Astrocyte (in vitro differentiated cells and primary cell): Measurements from ENCODE around the gene DCAF6. TPM values are rescaled to one million over a fixed set of nuclear protein-coding genes. Genes with fewer than 3 reads are reported as not detected.

ENCODE experiments used
- DNase-seq: peaks from one replicate; pipeline ENCODE4 v3.0.0-alpha.2; 2010; ENCODE audit warnings: low read depth
- FAIRE-seq: peaks from 2 replicates; lab custom pipeline; 2011; peaks lifted over from hg19 to GRCh38; lab: Jason Lieb, UNC
- H2AFZ ChIP-seq: 2 replicates; pipeline ENCODE4 v1.6.0; 2012; ENCODE audit warnings: low read depth, low read length, inconsistent platforms
- H3K27ac ChIP-seq: 2 replicates; pipeline ENCODE4 v1.5.1; 2011; ENCODE audit warnings: low read depth, low read length, inconsistent platforms
- H3K27me3 ChIP-seq: 2 replicates; pipeline ENCODE4 v1.6.0; 2011; ENCODE audit warnings: low read length, inconsistent platforms; ENCODE audit not compliant: insufficient read depth
- H3K36me3 ChIP-seq: 2 replicates; pipeline ENCODE4 v1.5.1; 2011; ENCODE audit warnings: low read length, inconsistent platforms; ENCODE audit not compliant: insufficient read depth
- H3K4me1 ChIP-seq: 2 replicates; pipeline ENCODE4 v1.5.1; 2011; ENCODE audit warnings: low read length, inconsistent platforms; ENCODE audit not compliant: insufficient read depth
- H3K4me2 ChIP-seq: 2 replicates; pipeline ENCODE4 v1.6.0; 2012; ENCODE audit warnings: low read length, inconsistent platforms
- H3K4me3 ChIP-seq: 2 replicates; pipeline ENCODE4 v1.5.1; 2011; ENCODE audit warnings: low read depth, mild to moderate bottlenecking, low read length, inconsistent platforms; ENCODE audit not compliant: insufficient read depth
- H3K79me2 ChIP-seq: 2 replicates; pipeline ENCODE4 v1.6.0; 2012; ENCODE audit warnings: mild to moderate bottlenecking, low read length, inconsistent platforms; ENCODE audit not compliant: insufficient read depth
- H3K9ac ChIP-seq: 2 replicates; pipeline ENCODE4 v1.6.0; 2012; ENCODE audit warnings: mild to moderate bottlenecking, low read length, inconsistent platforms
- H3K9me3 ChIP-seq: 2 replicates; pipeline ENCODE4 v1.5.1; 2012; ENCODE audit warnings: low read depth, mild to moderate bottlenecking, low read length, inconsistent platforms; ENCODE audit not compliant: insufficient read depth
- H4K20me1 ChIP-seq: 2 replicates; pipeline ENCODE4 v1.6.0; 2012; ENCODE audit warnings: low read length, inconsistent platforms; ENCODE audit not compliant: insufficient read depth
- H3K27ac Mint-ChIP-seq: one replicate; pipeline ENCODE4 v1.8.0; 2021; ENCODE audit warnings: mild to moderate bottlenecking, mixed read lengths; ENCODE audit not compliant: unreplicated experiment
- H3K27me3 Mint-ChIP-seq: one replicate; pipeline ENCODE4 v1.8.0; 2021; ENCODE audit warnings: low read depth, mixed read lengths; ENCODE audit not compliant: unreplicated experiment
- H3K36me3 Mint-ChIP-seq: one replicate; pipeline ENCODE4 v1.8.0; 2021; ENCODE audit warnings: low read depth, mixed read lengths; ENCODE audit not compliant: unreplicated experiment
- H3K4me1 Mint-ChIP-seq: one replicate; pipeline ENCODE4 v1.8.0; 2021; ENCODE audit warnings: low read depth, mixed read lengths; ENCODE audit not compliant: unreplicated experiment
- H3K4me3 Mint-ChIP-seq: one replicate; pipeline ENCODE4 v1.8.0; 2021; ENCODE audit warnings: mild to moderate bottlenecking, moderate library complexity, mixed read lengths; ENCODE audit not compliant: unreplicated experiment
- H3K9me3 Mint-ChIP-seq: one replicate; pipeline ENCODE4 v1.8.0; 2021; ENCODE audit warnings: mild to moderate bottlenecking, mixed read lengths; ENCODE audit not compliant: unreplicated experiment
- EZH2 ChIP-seq: IDR thresholded peaks from 2 replicates; pipeline ENCODE4 v1.6.1; 2012; ENCODE audit warnings: mild to moderate bottlenecking, low read length, inconsistent platforms; ENCODE audit not compliant: insufficient read depth
- total RNA-seq: library from RNA; stranded (reverse); gene quantifications from 2 replicates; pipeline ENCODE4 v1.2.1, GENCODE V29; 2021
- TF ChIP-seq, protein P1 (sequence below): IDR thresholded peaks from 2 replicates; pipeline ENCODE4 v1.5.1; 2011; ENCODE audit warnings: low read depth, mild to moderate bottlenecking, inconsistent platforms, low read length, moderate library complexity; ENCODE audit not compliant: insufficient read depth

DCAF6 gene
- total RNA-seq, 1 donor from 2014 or later, result 57.4 TPM

DNA sequence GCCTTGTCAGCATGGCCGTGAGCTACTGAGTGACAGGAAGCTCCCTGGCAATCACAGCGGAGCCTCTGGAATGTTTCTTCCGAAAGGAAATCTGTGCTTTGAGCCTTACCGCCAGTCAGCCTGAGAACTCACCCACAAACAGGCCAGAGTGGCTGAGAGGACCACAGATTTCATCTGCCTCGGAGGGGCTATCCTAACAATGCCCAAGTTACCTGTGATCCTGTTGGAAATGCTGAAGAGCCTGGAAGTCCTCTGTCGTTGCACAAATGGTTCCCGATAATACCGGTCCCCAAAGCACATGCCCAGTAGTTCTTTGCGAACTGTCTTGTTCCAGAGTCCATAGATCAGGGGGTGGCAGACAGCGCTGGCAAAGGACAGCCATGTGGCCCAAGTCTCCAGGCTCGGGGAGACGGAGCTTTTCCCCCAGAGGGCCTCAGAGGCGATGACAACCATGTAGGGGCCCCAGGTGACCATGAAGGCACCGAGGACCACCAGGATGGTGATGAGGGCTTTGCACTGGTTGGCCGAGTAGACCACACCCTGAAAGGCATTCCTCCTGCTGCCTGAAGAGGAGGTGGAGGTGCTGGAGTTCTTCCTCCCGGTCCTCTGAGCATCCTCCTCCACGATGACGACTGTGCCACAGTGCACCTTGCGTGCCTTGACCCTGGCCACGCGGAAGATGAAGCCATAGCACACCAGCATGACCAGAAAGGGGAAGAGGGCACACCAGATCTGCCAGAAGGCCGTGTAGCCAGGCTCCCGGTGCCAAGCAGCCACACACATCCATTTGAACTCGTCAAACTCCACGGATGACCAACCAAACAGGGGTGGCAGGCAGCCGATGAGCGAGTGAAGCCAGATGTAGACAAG is 160.0 kb downstream of the DCAF6 start:
- H3K36me3 ChIP-seq, result no peaks in the 10 kb centered on the region
- H4K20me1 ChIP-seq, result no peaks in the 10 kb centered on the region
- no peaks in the 10 kb centered on the region for H3K27me3 ChIP-seq
- no peak overlapping the region for H3K4me3 Mint-ChIP-seq
- no peaks in the 10 kb centered on the region for H3K27me3 Mint-ChIP-seq
- no peaks in the 10 kb centered on the region for H3K79me2 ChIP-seq
- H2AFZ ChIP-seq, result no peak overlapping the region
- DNase-seq, result no peak
- no peak for TF ChIP-seq EZH2
- TF ChIP-seq, protein P1, sequence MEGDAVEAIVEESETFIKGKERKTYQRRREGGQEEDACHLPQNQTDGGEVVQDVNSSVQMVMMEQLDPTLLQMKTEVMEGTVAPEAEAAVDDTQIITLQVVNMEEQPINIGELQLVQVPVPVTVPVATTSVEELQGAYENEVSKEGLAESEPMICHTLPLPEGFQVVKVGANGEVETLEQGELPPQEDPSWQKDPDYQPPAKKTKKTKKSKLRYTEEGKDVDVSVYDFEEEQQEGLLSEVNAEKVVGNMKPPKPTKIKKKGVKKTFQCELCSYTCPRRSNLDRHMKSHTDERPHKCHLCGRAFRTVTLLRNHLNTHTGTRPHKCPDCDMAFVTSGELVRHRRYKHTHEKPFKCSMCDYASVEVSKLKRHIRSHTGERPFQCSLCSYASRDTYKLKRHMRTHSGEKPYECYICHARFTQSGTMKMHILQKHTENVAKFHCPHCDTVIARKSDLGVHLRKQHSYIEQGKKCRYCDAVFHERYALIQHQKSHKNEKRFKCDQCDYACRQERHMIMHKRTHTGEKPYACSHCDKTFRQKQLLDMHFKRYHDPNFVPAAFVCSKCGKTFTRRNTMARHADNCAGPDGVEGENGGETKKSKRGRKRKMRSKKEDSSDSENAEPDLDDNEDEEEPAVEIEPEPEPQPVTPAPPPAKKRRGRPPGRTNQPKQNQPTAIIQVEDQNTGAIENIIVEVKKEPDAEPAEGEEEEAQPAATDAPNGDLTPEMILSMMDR, result no peak
- H3K9ac ChIP-seq, result no peak overlapping the region
- H3K27ac ChIP-seq, result no peak overlapping the region
- no peak for FAIRE-seq
- peaks cover 5% of the 10 kb centered on the region for H3K4me1 ChIP-seq
- no peaks in the 10 kb centered on the region for H3K9me3 ChIP-seq
- H3K27ac Mint-ChIP-seq, result no peak overlapping the region
- peaks cover 18% of the 10 kb centered on the region for H3K36me3 Mint-ChIP-seq
- H3K4me2 ChIP-seq, result no peak overlapping the region
- no peak overlapping the region for H3K4me3 ChIP-seq
- H3K4me1 Mint-ChIP-seq, result peaks cover 8% of the 10 kb centered on the region
- no peaks in the 10 kb centered on the region for H3K9me3 Mint-ChIP-seq

DNA sequence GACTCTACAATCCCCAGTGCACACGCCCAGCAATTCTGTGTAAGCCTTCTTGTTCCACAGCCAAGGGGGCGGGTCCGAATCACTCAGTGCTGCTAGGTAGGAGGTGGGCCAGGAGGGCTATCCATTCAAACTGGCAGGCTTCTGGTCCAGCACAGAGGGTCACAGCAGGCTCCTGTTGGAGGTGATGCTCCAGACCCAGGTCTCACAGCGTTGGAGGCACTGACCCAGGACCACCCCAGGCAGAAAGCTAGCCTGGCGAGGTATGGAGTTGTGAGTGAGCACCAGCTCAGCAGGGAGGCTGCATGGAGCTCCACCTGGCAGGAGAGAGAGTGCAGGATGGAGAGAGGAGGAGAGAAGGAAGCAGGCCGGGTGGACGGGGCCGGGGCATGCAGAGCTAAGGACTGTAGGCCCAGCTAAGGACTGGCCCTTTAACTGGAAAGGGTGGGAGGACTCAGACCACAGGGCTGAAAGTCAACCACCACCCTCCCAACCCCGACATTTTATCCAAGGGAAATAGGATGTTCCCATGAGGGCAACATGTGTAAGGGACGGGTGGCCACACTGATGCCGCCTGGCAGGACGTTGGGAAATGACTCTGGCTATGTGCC is 161.5 kb downstream of the DCAF6 start:
- no peak overlapping the region for H3K27ac ChIP-seq
- peaks cover 8% of the 10 kb centered on the region for H3K4me1 Mint-ChIP-seq
- H3K27me3 Mint-ChIP-seq, result no peaks in the 10 kb centered on the region
- DNase-seq (no peak), FAIRE-seq (no peak)
- no peaks in the 10 kb centered on the region for H3K9me3 Mint-ChIP-seq
- H3K4me3 ChIP-seq, result no peak overlapping the region
- H3K27me3 ChIP-seq, result no peaks in the 10 kb centered on the region
- H3K36me3 ChIP-seq, result no peaks in the 10 kb centered on the region
- no peak overlapping the region for H3K27ac Mint-ChIP-seq
- TF ChIP-seq, protein P1, result no peak
- no peak for TF ChIP-seq EZH2
- H3K9me3 ChIP-seq, result no peaks in the 10 kb centered on the region
- no peaks in the 10 kb centered on the region for H3K79me2 ChIP-seq
- no peak overlapping the region for H2AFZ ChIP-seq
- no peak overlapping the region for H3K4me2 ChIP-seq
- H4K20me1 ChIP-seq, result no peaks in the 10 kb centered on the region
- H3K4me3 Mint-ChIP-seq, result no peak overlapping the region
- H3K36me3 Mint-ChIP-seq, result peaks cover 18% of the 10 kb centered on the region
- H3K9ac ChIP-seq, result no peak overlapping the region
- H3K4me1 ChIP-seq, result peaks cover 5% of the 10 kb centered on the region
